ENCODE measurements around the gene SIL1. TPM values are rescaled to one million over a fixed set of nuclear protein-coding genes. Genes with fewer than 3 reads are reported as not detected.
"Not testable (repeated sequence)": the region's sequence is repeated elsewhere in the genome, so short reads cannot be mapped to it uniquely, and the experiment has no call there.

Gene SIL1
- total RNA-seq, 1 donor from 2014 or later, result 35.6 TPM

GRCh38 chr5:139178935-139179334 is 19.2 kb downstream of the SIL1 start:
- no peaks in the 10 kb centered on the region for H3K36me3 ChIP-seq
- intact Hi-C loops (cut with DNase I), result no loop called here
- TF ChIP-seq POLR2A (IDR thresholded peaks at IDR 0.05) (no peak), CTCF (IDR thresholded peaks at IDR 0.05) (no peak), POLR2AphosphoS5 (IDR thresholded peaks at IDR 0.05; ENCODE audit: insufficient read depth in 1 of 2, low read depth in 1 of 2) (no peak)
- H3K27me3 ChIP-seq, result no peaks in the 10 kb centered on the region
- H3K9me3 ChIP-seq, result no peaks in the 10 kb centered on the region
- H3K4me3 ChIP-seq, result no peak overlapping the region
- peaks cover 63% of the 10 kb centered on the region for H3K4me1 ChIP-seq
- no peak for DNase-seq (ENCODE audit: extremely low spot score in 2 of 2)
- H3K27ac ChIP-seq, result peak overlapping the region; percentile 63

- peak overlapping the region; percentile 63 for H3K27ac ChIP-seq
Measured at GRCh38 chr5:139178589-139178917, 19.6 kb downstream of the SIL1 start.

GRCh38 chr5:139177809-139178588 is 20.2 kb downstream of the SIL1 start:
- TF ChIP-seq POLR2A (IDR thresholded peaks at IDR 0.05) (no peak), CTCF (IDR thresholded peaks at IDR 0.05) (no peak), POLR2AphosphoS5 (IDR thresholded peaks at IDR 0.05; ENCODE audit: insufficient read depth in 1 of 2, low read depth in 1 of 2) (no peak)
- Histone ChIP-seq H3K4me1 (peaks cover 58% of the 10 kb centered on the region), H3K36me3 (no peaks in the 10 kb centered on the region), H3K27ac (peak overlapping the region; percentile 63), H3K27me3 (no peaks in the 10 kb centered on the region), H3K9me3 (no peaks in the 10 kb centered on the region), H3K4me3 (no peak overlapping the region)
- no peak for DNase-seq (ENCODE audit: extremely low spot score in 2 of 2)
- intact Hi-C loops (cut with DNase I), result no loop called here

More at GRCh38 chr5:139178589-139178917, 19.6 kb downstream of the SIL1 start:
- TF ChIP-seq POLR2A (IDR thresholded peaks at IDR 0.05), result no peak
- no peak for TF ChIP-seq CTCF (IDR thresholded peaks at IDR 0.05)
- no peak for TF ChIP-seq POLR2AphosphoS5 (IDR thresholded peaks at IDR 0.05; ENCODE audit: insufficient read depth in 1 of 2, low read depth in 1 of 2)
- Histone ChIP-seq H3K36me3 (no peaks in the 10 kb centered on the region), H3K4me3 (no peak overlapping the region), H3K9me3 (no peaks in the 10 kb centered on the region), H3K4me1 (peaks cover 63% of the 10 kb centered on the region), H3K27me3 (no peaks in the 10 kb centered on the region)
- intact Hi-C loops (cut with DNase I), result no loop called here
- no peak for DNase-seq (ENCODE audit: extremely low spot score in 2 of 2)

- intact Hi-C loops (cut with DNase I); H3K4me3 ChIP-seq; H3K36me3 ChIP-seq; H3K27ac ChIP-seq; H3K9me3 ChIP-seq; DNase-seq (ENCODE audit: extremely low spot score in 2 of 2); H3K27me3 ChIP-seq: not testable (repeated sequence)
- peaks cover 50% of the 10 kb centered on the region for H3K4me1 ChIP-seq
Measured at GRCh38 chr5:139177281-139177680, 20.9 kb downstream of the SIL1 start.

GRCh38 chr5:139174382-139174781 is 23.8 kb downstream of the SIL1 start:
- H3K4me1 ChIP-seq, result peaks cover 21% of the 10 kb centered on the region
- H3K36me3 ChIP-seq; intact Hi-C loops (cut with DNase I); H3K27ac ChIP-seq; H3K27me3 ChIP-seq; DNase-seq (ENCODE audit: extremely low spot score in 2 of 2); H3K4me3 ChIP-seq; H3K9me3 ChIP-seq: not testable (repeated sequence)

- Histone ChIP-seq H3K36me3 (no peaks in the 10 kb centered on the region), H3K4me3 (no peak overlapping the region), H3K27me3 (no peaks in the 10 kb centered on the region), H3K9me3 (no peaks in the 10 kb centered on the region), H3K4me1 (no peaks in the 10 kb centered on the region), H3K27ac (no peak overlapping the region)
- no peak for TF ChIP-seq POLR2A (IDR thresholded peaks at IDR 0.05)
- no peak for TF ChIP-seq POLR2AphosphoS5 (IDR thresholded peaks at IDR 0.05; ENCODE audit: insufficient read depth in 1 of 2, low read depth in 1 of 2)
- no peak for TF ChIP-seq CTCF (IDR thresholded peaks at IDR 0.05)
- no peak for DNase-seq (ENCODE audit: extremely low spot score in 2 of 2)
- intact Hi-C loops (cut with DNase I), result no loop called here
Measured at GRCh38 chr5:139171779-139172404, 26.3 kb downstream of the SIL1 start.

All from vagina (tissue), 2 donors.